ENCODE results near the gene CT47C1.

Gene CT47C1

GRCh38 chrX:119075270-119076025, 2.7 kb downstream of the CT47C1 start:
- no peak for DNase-seq

GRCh38 chrX:119082278-119082677, 9.5 kb downstream of the CT47C1 start:
- no peak for DNase-seq

- no peak for DNase-seq
These were observed 12.0 kb downstream of the CT47C1 start for GRCh38 chrX:119084766-119085165.

GRCh38 chrX:119087121-119087520, 14.3 kb downstream of the CT47C1 start:
- DNase-seq, result no peak

GRCh38 chrX:119089619-119090018, 16.8 kb downstream of the CT47C1 start:
- no peak for DNase-seq

- no peak for DNase-seq
These were observed 17.8 kb downstream of the CT47C1 start for GRCh38 chrX:119090627-119091026.

- no peak for DNase-seq
These were observed 21.4 kb downstream of the CT47C1 start for GRCh38 chrX:119093991-119094735.

GRCh38 chrX:119094819-119095218, 22.0 kb downstream of the CT47C1 start:
- DNase-seq, result no peak

- DNase-seq, result no peak
These were observed 23.1 kb downstream of the CT47C1 start for GRCh38 chrX:119095936-119096335.

- DNase-seq, result no peak
These were observed 28.4 kb downstream of the CT47C1 start for GRCh38 chrX:119101168-119101567.

- DNase-seq, result no peak
These were observed 33.0 kb downstream of the CT47C1 start for GRCh38 chrX:119105826-119106225.

- no peak for DNase-seq
These were observed 34.4 kb downstream of the CT47C1 start for GRCh38 chrX:119107206-119107605.

GRCh38 chrX:119118780-119119395, 46.1 kb downstream of the CT47C1 start:
- DNase-seq, result peak in 1 of 2 donors; percentile 13

GRCh38 chrX:119121341-119121740, 48.5 kb downstream of the CT47C1 start:
- no peak for DNase-seq
